ENCODE measurements around the gene KLHDC3. TPM values are rescaled to one million over a fixed set of nuclear protein-coding genes. Genes with fewer than 3 reads are reported as not detected.

KLHDC3 gene
- total and polyA plus RNA-seq, 9 of the 15 experiments (the other 6 are each of a cell fraction or from before 2014, with no cell fraction given), result 4.5 to 171 (median 107) TPM

DNA sequence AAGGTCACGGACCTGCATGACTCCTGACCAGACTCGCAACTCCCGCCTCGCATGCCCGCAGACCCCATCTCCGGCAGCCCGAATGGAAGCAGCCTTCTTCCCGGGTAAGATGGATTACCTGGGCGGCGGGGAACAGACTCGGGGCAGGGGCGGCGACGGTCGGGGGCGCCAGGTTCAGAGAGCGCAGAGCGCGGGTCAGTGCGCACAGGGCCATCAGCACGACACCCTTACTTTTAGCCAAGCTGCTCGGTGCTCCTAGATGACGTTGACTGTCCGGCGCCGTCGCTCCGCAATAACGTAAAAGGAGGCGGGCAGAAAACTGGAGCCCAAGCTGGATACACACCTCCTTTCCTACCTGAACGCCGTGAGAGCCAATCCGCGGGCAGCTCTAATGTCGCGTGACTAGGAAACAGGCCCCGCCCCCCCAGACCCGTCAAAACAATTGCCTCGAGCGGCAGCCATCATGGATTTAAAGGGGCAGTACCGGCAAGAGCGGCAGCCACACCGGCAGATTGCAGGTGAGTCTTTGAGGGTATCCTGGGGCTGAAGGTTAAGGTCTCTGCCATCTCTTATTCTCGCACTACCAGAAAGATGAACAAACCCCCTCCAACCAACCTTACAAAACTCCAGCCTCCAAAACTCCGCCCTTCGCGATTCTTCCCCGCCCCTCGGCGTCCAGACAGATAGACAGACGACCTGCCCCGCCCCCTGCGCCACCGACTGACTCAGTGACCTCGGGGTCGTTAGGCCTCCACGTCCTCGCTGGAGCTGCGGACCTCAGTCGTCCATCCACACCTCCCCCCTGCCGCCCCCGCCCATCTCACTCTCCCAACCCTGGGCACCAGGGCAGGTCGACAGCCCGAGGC is 45.4 kb downstream of the KLHDC3 start, which contains the start of the genes KLC4 and MRPL2 (continued):
- TF ChIP-seq ZNF785 (CRISPR knock-in tag; IDR thresholded peaks at IDR 0.05) (no peak), CTCFL (IDR thresholded peaks at IDR 0.05; ENCODE audit: borderline replicate concordance, insufficient read depth, low read depth, low read length, poor library complexity, severe bottlenecking) (no peak), CGGBP1 (CRISPR knock-in tag; IDR thresholded peaks at IDR 0.05) (no peak), ZNF551 (CRISPR knock-in tag; IDR thresholded peaks at IDR 0.05) (no peak), GTF2E2 (tag; IDR thresholded peaks at IDR 0.05) (peak; percentile 67; the same call in 1 of the 2 replicates), OTX1 (CRISPR knock-in tag; IDR thresholded peaks at IDR 0.05) (0 out of 2 replicates have a peak, but pooled peaks have one; percentile 74), POLR2AphosphoS2 (IDR thresholded peaks at IDR 0.05; ENCODE audit: low read length) (no peak), ZNF586 (CRISPR knock-in tag; conservative IDR thresholded peaks at IDR 0.05) (no peak), CBFB (CRISPR knock-in tag; IDR thresholded peaks at IDR 0.05) (no peak), ZBTB1 (CRISPR knock-in tag; IDR thresholded peaks at IDR 0.05; ENCODE audit: borderline replicate concordance, low read depth) (no peak; the same call in 1 of the 2 replicates), PURB (CRISPR knock-in tag; IDR thresholded peaks at IDR 0.05; ENCODE audit: low read depth) (no peak), ZNF354B (CRISPR knock-in tag; IDR thresholded peaks at IDR 0.05) (no peak), SFPQ (IDR thresholded peaks at IDR 0.05; ENCODE audit: low read depth, low read length) (no peak), BRD4 (IDR thresholded peaks at IDR 0.05) (no peak), CSDE1 (IDR thresholded peaks at IDR 0.05) (no peak; a peak in 1 of 4 replicates), DMBX1 (CRISPR knock-in tag; IDR thresholded peaks at IDR 0.05; ENCODE audit: borderline replicate concordance) (no peak), ZNF431 (CRISPR knock-in tag; IDR thresholded peaks at IDR 0.05) (no peak), FOXK1 (CRISPR knock-in tag; IDR thresholded peaks at IDR 0.05; ENCODE audit: borderline replicate concordance) (no peak), CEBPZ (IDR thresholded peaks at IDR 0.05; ENCODE audit: borderline replicate concordance, low read depth, low read length) (no peak), BMI1 (IDR thresholded peaks at IDR 0.05; ENCODE audit: low read length) (no peak)
